Testis (tissue), 2 donors: Measurements from ENCODE around the gene RAD50.

Source experiments
- POLR2A ChIP-seq: fragments of 450-650 bp; IDR thresholded peaks from one replicate; pipeline ENCODE4 v1.6.1; 2017; ENCODE audit warnings: antibody characterized with exemption, mild to moderate bottlenecking, moderate library complexity
- TF ChIP-seq, protein P1 (sequence below), 3 experiments: fragments of 450-650 bp in 2 of 3; fragments of 200-600 bp in 1 of 3; sonication (generic) in 1 of 3; IDR thresholded peaks; one replicate each; pipeline ENCODE4 v1.5.1; 2016 to 2019; ENCODE audit warnings: antibody characterized with exemption in 3 of 3, mild to moderate bottlenecking in 2 of 3, moderate library complexity in 1 of 3

DNA sequence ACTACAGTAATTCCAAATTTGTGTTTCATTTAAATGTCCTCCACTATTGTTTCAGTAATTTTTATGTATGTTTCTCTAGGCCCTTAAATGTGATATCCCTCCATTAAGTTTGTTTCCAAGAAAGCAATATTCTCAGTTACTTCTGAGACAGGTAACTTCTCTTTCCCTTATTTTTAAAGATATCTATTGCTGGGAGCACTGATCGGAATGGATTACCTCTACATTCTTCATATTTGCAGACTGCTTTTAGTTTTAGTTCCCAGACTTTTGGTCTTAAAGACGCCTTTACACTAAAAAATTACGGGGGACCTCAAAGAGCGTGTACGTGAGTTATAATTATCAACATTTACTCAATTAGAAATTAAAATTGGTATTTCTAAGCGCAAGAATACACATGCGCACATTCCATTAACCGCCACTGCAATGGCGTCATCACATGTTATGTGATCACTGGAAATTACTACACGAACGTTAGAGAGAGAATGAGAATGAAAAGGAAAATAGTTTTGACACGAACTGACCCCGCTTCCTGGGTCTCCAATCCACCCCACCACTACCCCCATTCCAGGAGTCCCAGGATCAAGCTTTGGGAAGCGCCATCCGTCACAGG, 519 bp upstream of the RAD50 start:
- TF ChIP-seq, protein P1, sequence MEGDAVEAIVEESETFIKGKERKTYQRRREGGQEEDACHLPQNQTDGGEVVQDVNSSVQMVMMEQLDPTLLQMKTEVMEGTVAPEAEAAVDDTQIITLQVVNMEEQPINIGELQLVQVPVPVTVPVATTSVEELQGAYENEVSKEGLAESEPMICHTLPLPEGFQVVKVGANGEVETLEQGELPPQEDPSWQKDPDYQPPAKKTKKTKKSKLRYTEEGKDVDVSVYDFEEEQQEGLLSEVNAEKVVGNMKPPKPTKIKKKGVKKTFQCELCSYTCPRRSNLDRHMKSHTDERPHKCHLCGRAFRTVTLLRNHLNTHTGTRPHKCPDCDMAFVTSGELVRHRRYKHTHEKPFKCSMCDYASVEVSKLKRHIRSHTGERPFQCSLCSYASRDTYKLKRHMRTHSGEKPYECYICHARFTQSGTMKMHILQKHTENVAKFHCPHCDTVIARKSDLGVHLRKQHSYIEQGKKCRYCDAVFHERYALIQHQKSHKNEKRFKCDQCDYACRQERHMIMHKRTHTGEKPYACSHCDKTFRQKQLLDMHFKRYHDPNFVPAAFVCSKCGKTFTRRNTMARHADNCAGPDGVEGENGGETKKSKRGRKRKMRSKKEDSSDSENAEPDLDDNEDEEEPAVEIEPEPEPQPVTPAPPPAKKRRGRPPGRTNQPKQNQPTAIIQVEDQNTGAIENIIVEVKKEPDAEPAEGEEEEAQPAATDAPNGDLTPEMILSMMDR (IDR thresholded peaks at IDR 0.05), result no peak
- TF ChIP-seq POLR2A, result no peak
